Lung (tissue), 12 donors: ENCODE data around the gene STK35. TPM values are rescaled to one million over a fixed set of nuclear protein-coding genes. Genes with fewer than 3 reads are reported as not detected.

Experiments used
- ATAC-seq: fragments of 200-7000 bp; cut with Tn5 transposase; one replicate; pipeline ENCODE4 v1.9.1; 2020; ENCODE audit warnings: moderate number of reproducible peaks; ENCODE audit not compliant: insufficient read depth, low FRiP score
- DNase-seq, 3 donors: peaks; one replicate each; pipeline ENCODE4 v3.0.0-alpha.2; 2013 to 2017
- H3K27ac ChIP-seq, 2 donors: one replicate each; pipeline ENCODE4 v1.5.1; 2013; ENCODE audit warnings: mild to moderate bottlenecking in 2 of 2, moderate library complexity in 2 of 2, control low read depth in 1 of 2, inconsistent platforms in 1 of 2, low read depth in 1 of 2, low read length in 1 of 2
- H3K27me3 ChIP-seq, 3 donors: one replicate each; pipeline ENCODE4 v1.5.1; 2013; ENCODE audit warnings: low read length in 2 of 3; ENCODE audit not compliant: control insufficient read depth in 3 of 3, insufficient read depth in 3 of 3
- H3K36me3 ChIP-seq, 4 donors: one replicate each; pipeline ENCODE4 v1.5.1; 2013; ENCODE audit warnings: low read length in 4 of 4, mild to moderate bottlenecking in 1 of 4, moderate library complexity in 1 of 4; ENCODE audit not compliant: control insufficient read depth in 4 of 4, insufficient read depth in 4 of 4
- H3K4me1 ChIP-seq, 5 donors: one replicate each; pipeline ENCODE4 v1.5.1; 2013; ENCODE audit warnings: low read length in 5 of 5, mild to moderate bottlenecking in 2 of 5, moderate library complexity in 1 of 5; ENCODE audit not compliant: control insufficient read depth in 5 of 5, insufficient read depth in 5 of 5
- H3K4me3 ChIP-seq: one replicate; pipeline ENCODE4 v1.5.1; 2013; ENCODE audit warnings: mild to moderate bottlenecking, control low read depth, moderate library complexity
- H3K9ac ChIP-seq, 2 donors: one replicate each; pipeline ENCODE4 v1.5.1; 2013; ENCODE audit warnings: low read length in 2 of 2, control low read depth in 1 of 2; ENCODE audit not compliant: insufficient read depth in 1 of 2
- H3K9me3 ChIP-seq, 4 donors: one replicate each; pipeline ENCODE4 v1.5.1; 2013; ENCODE audit warnings: low read length in 3 of 4, mild to moderate bottlenecking in 1 of 4, moderate library complexity in 1 of 4; ENCODE audit not compliant: control insufficient read depth in 4 of 4, insufficient read depth in 3 of 4
- WGBS, 2 donors: extraction: QIAGEN DNeasy Blood & Tissue Kit; methylation state at CpG; one replicate each; pipeline ENCODE4 v1.1.7; 2013; 5-methylcytosine and 5-hydroxymethylcytosine counted together
- polyA plus RNA-seq, 2 donors: library from polyadenylated mRNA; stranded (reverse); fragments of 200-250 nt; gene quantifications; one replicate each; pipeline ENCODE4 v1.2.1, GENCODE V29; 2013
- total RNA-seq, 2 donors: library from RNA; depleted of rRNA in 1 of 2; stranded (reverse); fragments of >200 nt in 1 of 2; gene quantifications; one replicate each; pipeline ENCODE4 v1.2.1, GENCODE V29; 2014 to 2021
- TF ChIP-seq, protein P1 (sequence below): IDR thresholded peaks from 2 replicates; pipeline ENCODE4 v1.5.1; 2012; ENCODE audit warnings: mild to moderate bottlenecking; ENCODE audit errors: control extremely low read depth, extremely low read depth
- donor health status: control.
- donor health status: control.
- donor health status: Bipolar disorder and iron deficiency.
- donor health status: healthy.
- donor health status: DM: yes; HTN: yes; CAD: no.

The STK35 gene
- total and polyA plus RNA-seq, 4 donors, result 5.8 to 24.2 (median 12.5) TPM

DNA sequence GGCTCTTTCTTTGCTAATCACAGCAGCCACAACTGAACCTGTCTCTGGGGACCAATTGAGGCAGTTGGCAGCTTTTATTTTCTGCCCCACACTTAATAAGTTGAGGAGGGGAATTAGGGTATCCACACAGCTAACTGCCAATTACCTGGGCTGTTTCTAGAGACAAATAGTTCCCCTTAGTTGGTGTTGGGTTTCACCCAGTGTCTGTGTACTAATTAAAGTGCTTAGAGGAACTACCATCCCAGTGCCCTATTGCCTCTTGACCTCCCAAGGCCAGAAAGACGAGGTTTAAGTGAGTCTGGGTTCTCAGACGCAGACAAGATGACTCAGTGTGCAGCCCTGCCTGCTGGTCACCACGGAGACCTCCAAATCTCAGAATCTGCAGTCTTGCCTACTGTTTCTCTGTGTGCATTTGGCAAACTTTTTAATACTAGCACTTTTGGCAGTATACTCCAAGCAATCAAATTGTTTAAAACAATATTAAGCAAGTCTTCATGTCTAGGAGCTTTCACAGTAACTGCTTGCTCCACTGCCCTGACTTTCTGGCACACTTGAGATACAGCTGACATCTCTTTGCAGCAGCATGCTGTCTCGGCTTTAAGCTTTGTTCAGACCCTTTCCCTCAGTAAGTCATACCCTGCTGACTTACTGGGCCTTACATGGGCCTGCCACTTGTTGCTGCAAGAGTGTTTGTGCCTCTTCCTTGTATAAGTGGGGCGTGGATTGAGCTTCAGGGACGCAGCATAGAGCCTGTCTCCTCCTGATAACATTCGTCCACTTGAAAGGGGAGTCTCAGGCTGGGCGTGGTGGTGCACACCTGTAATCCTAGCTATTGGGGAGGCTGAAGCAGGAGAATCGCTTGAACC lies 31.9 kb downstream of the STK35 start:
- peak; percentile 46 for ATAC-seq
- DNase-seq, result peak; percentile 72 to 95 (median 92)
- Histone ChIP-seq H3K4me3 (no peak overlapping the region), H3K4me1 (peaks cover 6 to 58% (median 23%) of the 10 kb centered on the region in 5 donors), H3K36me3 (peaks cover 0 to 4% (median 4%) of the 10 kb centered on the region in 4 donors), H3K27ac (peak overlapping the region; percentile 50 to 89), H3K9ac (peak overlapping the region in 1 of 2 donors; percentile 54), H3K27me3 (no peaks in the 10 kb centered on the region), H3K9me3 (no peaks in the 10 kb centered on the region)
- 72 to 83% methylated on average over 9 of the region's 9 CpGs for WGBS, 2 donors
- TF ChIP-seq, protein P1, sequence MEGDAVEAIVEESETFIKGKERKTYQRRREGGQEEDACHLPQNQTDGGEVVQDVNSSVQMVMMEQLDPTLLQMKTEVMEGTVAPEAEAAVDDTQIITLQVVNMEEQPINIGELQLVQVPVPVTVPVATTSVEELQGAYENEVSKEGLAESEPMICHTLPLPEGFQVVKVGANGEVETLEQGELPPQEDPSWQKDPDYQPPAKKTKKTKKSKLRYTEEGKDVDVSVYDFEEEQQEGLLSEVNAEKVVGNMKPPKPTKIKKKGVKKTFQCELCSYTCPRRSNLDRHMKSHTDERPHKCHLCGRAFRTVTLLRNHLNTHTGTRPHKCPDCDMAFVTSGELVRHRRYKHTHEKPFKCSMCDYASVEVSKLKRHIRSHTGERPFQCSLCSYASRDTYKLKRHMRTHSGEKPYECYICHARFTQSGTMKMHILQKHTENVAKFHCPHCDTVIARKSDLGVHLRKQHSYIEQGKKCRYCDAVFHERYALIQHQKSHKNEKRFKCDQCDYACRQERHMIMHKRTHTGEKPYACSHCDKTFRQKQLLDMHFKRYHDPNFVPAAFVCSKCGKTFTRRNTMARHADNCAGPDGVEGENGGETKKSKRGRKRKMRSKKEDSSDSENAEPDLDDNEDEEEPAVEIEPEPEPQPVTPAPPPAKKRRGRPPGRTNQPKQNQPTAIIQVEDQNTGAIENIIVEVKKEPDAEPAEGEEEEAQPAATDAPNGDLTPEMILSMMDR, result no peak

DNA sequence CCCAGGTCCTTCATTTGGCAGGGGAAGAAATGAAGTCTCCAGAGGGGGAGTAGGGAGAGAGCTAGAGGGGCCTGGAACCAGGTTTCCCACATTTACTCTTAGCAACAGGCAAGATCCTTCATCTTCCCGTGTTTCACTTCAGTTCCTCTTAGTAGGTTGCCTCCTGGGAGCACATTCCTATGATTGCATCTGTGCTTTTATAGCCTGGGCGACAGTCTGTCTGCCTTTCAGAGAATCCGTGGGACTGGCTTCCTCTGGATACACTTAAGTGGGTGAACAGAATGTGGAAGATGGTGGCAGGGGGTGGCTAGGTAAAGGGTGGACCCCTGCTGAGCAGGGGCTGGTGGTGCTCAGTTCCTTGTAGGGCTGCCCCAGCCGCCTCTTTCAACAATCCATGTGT lies 33.4 kb downstream of the STK35 start:
- Histone ChIP-seq H3K4me1 (peaks cover 6 to 65% (median 22%) of the 10 kb centered on the region in 5 donors), H3K36me3 (peaks cover 0 to 4% (median 3%) of the 10 kb centered on the region in 4 donors), H3K9me3 (no peaks in the 10 kb centered on the region), H3K27ac (peak overlapping the region in 1 of 2 donors; percentile 89), H3K27me3 (no peaks in the 10 kb centered on the region), H3K9ac (no peak overlapping the region), H3K4me3 (no peak overlapping the region)
- ATAC-seq (no peak), DNase-seq (no peak)
- whole genome bisulfite sequencing, 2 donors, result 84 to 86% methylated on average over 4 of the region's 4 CpGs
- TF ChIP-seq, protein P1, result no peak

DNA sequence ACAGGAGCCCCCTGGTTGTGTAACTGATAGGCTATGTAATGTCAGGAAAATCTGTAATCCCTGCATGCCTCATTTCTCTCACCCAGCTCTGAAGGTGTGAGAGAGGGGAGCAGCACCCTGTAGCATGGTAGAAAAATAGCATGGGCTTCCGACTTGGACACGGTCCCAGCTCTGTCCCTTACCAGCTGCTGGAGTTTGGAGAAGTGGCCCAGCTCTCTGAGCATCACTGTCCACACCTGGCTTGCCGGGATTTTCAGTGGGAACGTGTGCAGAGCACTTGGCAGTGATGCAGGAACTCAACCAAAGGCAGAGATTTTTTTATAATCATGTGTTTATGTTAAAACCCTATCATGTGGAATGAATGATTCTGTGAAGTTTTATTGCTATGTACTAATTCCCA lies 34.6 kb downstream of the STK35 start:
- H3K9ac ChIP-seq, result no peak overlapping the region
- ATAC-seq, result no peak
- TF ChIP-seq, protein P1, result no peak
- H3K27me3 ChIP-seq, result no peaks in the 10 kb centered on the region
- H3K27ac ChIP-seq, result peak overlapping the region in 1 of 2 donors; percentile 89
- H3K36me3 ChIP-seq, result peaks cover 0 to 4% (median 3%) of the 10 kb centered on the region in 4 donors
- 79 to 86% methylated on average over 4 of the region's 4 CpGs for WGBS, 2 donors
- H3K4me1 ChIP-seq, result peaks cover 6 to 63% (median 28%) of the 10 kb centered on the region in 5 donors
- no peak for DNase-seq
- H3K9me3 ChIP-seq, result no peaks in the 10 kb centered on the region
- H3K4me3 ChIP-seq, result no peak overlapping the region
